Measurements from ENCODE around the gene ZFHX3. TPM values are rescaled to one million over a fixed set of nuclear protein-coding genes. Genes with fewer than 3 reads are reported as not detected.

The ZFHX3 gene
- total RNA-seq, 8 experiments from 2014 or later, result 7.4 to 31.9 (median 21.7) TPM

DNA sequence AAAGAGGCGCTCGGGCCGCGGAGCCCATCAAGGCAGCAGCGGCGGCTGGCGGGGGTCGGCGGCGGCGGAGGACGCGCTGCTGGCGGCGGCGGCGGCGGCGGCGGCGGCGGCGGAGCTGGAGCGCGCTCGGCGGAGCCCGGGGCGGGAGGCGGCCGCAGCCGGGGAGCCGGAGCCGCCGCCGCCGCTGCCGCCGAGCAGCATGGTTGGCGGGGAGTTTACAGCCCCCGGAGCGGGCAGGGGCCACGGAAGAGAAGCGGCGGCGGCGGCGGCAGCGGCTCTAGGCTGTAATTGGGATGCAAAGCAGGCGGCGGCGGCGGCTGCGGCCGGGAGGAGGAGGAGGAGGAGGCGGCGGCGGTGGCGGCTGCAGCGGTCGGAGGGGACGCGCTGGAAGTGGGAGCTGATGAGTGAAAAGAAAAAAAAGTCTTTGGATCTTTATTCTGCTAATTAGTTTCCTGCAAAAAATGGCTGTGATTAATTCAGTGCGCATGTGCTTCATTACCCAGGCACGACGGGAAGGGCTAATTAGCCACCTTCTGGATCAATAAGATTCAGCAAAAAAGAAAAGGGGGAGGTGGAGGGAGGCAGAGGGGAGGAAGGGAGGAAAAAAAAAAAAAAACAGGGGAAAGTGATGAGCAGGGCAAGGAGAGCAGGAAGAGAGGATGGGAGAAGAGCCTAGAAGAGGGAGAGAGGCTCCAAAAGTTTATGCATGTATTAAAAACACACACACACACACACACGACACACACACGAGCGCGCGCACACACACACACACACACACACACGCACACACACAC, 10.9 kb upstream of the ZFHX3 start:
- Histone ChIP-seq H3K4me3 (peak overlapping the region; percentile 56 to 95 (median 86)), H3K4me1 (replicated peaks in 1 of 2) (peaks cover 15 to 46% of the 10 kb centered on the region in 2 donors), H3K27ac (peak overlapping the region; percentile 91 to 94)
- ATAC-seq (replicated peaks in 6 of 8), result peak; percentile 2 to 15 (median 7)
- in situ Hi-C loops (cut with MboI; ENCODE audit: low pct_unique_long_range_greater_than_20kb in 2 of 9, low sequenced_read_pairs in 9 of 9, unreplicated experiment in 9 of 9), result loop anchor here in 5 of 9 experiments (25.0 kb wide), 3 partner anchors 222 to 828 kb away; no protein-coding TSS in a partner anchor
- WGBS, 10 experiments, result 0 to 13% (median 0%) methylated on average over 1 to 9 of the region's 72 CpGs; no CpG with 5 or more reads in 1 of the 10 experiments

DNA sequence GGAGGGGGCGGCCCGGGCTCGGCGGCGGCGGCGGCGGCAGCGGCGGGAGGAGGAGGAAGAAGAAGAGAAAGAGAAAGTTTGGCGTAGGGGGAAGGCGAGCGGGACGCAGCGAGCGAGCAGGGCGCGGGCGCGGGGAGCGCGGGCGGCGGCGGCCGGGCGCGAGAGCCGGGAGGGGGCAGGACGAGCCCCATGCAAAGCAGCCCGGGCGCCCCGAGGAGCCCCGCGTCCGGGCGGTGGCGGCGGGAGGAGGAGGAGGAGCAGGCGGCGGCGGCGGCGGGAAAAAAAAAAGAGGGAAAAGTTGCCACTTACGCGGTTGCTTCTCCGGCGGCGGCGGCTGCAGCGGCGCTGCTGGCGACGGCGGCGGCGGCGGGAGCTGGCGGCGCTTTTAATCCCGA, 10.3 kb upstream of the ZFHX3 start:
- Histone ChIP-seq H3K4me3 (peak overlapping the region; percentile 56 to 95 (median 86)), H3K27ac (peak overlapping the region; percentile 91 to 94), H3K4me1 (replicated peaks in 1 of 2) (peaks cover 16 to 46% of the 10 kb centered on the region in 2 donors)
- no CpG with 5 or more reads among the region's 61 CpGs for WGBS, 10 experiments
- in situ Hi-C loops (cut with MboI; ENCODE audit: low pct_unique_long_range_greater_than_20kb in 2 of 9, low sequenced_read_pairs in 9 of 9, unreplicated experiment in 9 of 9), result loop anchor here in 5 of 9 experiments (25.0 kb wide), 3 partner anchors 221 to 829 kb away; no protein-coding TSS in a partner anchor
- peak in 7 of 8 experiments; percentile 1 to 52 (median 15) for ATAC-seq (replicated peaks in 6 of 8)

DNA sequence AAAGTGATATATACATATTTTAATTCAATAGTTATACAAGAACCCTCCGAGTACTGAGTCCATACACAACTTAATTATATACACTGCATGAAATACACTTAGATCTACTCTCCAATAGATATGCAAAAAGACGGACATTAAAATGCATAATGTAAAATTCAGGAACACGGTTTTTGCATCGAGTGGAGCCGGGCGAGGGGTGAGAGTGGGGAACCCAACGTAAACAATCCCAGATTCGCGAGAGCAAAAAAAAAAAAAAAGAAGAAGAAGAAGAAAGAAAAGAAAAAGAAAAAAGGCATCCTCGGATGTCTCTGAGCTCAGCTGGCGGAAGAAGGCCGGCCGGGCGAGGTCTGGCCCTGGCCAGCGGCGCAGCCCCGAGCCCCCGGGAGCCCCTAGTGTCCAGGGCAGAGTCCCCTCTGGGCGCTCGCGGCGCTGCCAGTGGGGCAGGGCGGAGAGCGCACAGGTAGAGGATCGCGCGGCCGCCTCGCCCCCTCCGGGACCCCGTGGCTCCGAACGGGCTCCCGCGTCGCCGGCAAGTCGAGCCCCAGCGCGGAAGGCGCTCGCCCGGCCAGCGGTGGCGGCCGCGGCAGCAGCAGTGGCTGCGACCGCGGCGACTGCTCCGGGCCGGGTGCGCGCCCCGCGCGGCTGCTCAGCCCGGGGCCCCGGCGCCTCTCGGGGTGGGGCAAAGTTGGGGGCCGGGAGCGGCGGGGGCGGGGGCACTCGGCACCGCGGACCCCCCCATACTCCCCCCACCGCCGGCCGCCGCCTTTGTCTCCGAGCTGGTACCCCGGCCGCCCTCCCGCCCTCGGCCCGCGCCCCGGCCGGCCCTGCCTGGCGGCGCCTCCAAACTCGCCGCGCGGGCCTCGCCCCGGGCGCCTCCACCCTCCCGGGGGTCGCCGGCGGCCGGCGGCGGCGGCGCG, 9.6 kb upstream of the ZFHX3 start:
- Histone ChIP-seq H3K27ac (peak overlapping the region; percentile 91 to 94), H3K4me1 (replicated peaks in 1 of 2) (peaks cover 17 to 46% of the 10 kb centered on the region in 2 donors), H3K4me3 (peak overlapping the region; percentile 56 to 95 (median 86))
- 0 to 2% (median 1%) methylated on average over 9 to 30 of the region's 101 CpGs; no CpG with 5 or more reads in 1 of the 10 experiments for WGBS, 10 experiments
- ATAC-seq (replicated peaks in 6 of 8), result peak; percentile 42 to 70 (median 52)
- in situ Hi-C loops (cut with MboI; ENCODE audit: low pct_unique_long_range_greater_than_20kb in 2 of 9, low sequenced_read_pairs in 9 of 9, unreplicated experiment in 9 of 9), result loop anchor here in 5 of 9 experiments (25.0 kb wide), 3 partner anchors 220 to 830 kb away; no protein-coding TSS in a partner anchor

DNA sequence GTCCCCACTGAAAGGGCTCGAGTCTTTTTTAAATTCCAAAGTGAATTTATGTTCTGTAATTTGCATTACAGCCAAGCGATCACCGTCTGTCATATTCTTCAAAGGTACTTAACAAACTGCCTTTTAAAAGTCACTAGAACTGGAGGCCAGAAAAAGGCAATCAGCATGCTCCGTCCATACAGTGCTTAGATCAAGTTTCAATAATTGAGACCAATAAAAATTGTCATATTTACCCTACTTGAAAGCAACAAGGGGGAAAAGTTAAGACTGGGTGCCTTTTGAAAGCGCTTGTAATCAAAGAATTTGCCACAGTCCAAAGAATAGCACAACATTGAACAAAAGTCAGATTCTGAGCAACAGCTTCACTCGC, 9.0 kb upstream of the ZFHX3 start:
- H3K4me1 ChIP-seq (replicated peaks in 1 of 2), result peaks cover 12 to 46% of the 10 kb centered on the region in 2 donors
- peak overlapping the region; percentile 56 to 95 (median 86) for H3K4me3 ChIP-seq
- 0 to 46% (median 7%) methylated on average over 1 to 6 of the region's 6 CpGs for WGBS, 10 experiments
- H3K27ac ChIP-seq, result peak overlapping the region; percentile 91 to 94
- no peak for ATAC-seq (replicated peaks in 6 of 8)
- in situ Hi-C loops (cut with MboI; ENCODE audit: low pct_unique_long_range_greater_than_20kb in 2 of 9, low sequenced_read_pairs in 9 of 9, unreplicated experiment in 9 of 9), result loop anchor here in 5 of 9 experiments (25.0 kb wide), 3 partner anchors 220 to 830 kb away; no protein-coding TSS in a partner anchor

DNA sequence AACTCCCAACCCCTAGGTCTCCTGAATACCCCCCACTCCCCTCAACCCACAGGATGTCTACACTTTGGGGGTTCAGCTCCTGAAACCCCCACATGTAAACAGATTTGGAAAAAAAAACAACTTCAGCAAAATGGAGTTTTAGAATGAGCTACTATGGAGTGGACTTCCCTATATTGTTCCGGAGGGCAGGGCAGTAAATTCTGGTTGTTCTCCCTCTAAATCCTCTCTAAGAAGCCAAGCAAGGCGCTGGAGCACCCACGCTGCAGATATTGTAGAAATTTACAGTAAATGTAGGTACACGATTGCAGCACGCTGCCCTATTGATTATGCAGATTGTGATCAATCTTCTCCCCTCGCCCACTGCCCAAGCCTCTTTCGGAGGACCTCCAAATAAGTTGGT, 8.5 kb upstream of the ZFHX3 start:
- in situ Hi-C loops (cut with MboI; ENCODE audit: low pct_unique_long_range_greater_than_20kb in 2 of 9, low sequenced_read_pairs in 9 of 9, unreplicated experiment in 9 of 9), result loop anchor here in 5 of 9 experiments (25.0 kb wide), 3 partner anchors 219 to 831 kb away; no protein-coding TSS in a partner anchor
- H3K27ac ChIP-seq, result peak overlapping the region; percentile 91 to 94
- 0 to 100% (median 7%) methylated on average over 2 to 7 of the region's 7 CpGs; no CpG with 5 or more reads in 1 of the 10 experiments for WGBS, 10 experiments

DNA sequence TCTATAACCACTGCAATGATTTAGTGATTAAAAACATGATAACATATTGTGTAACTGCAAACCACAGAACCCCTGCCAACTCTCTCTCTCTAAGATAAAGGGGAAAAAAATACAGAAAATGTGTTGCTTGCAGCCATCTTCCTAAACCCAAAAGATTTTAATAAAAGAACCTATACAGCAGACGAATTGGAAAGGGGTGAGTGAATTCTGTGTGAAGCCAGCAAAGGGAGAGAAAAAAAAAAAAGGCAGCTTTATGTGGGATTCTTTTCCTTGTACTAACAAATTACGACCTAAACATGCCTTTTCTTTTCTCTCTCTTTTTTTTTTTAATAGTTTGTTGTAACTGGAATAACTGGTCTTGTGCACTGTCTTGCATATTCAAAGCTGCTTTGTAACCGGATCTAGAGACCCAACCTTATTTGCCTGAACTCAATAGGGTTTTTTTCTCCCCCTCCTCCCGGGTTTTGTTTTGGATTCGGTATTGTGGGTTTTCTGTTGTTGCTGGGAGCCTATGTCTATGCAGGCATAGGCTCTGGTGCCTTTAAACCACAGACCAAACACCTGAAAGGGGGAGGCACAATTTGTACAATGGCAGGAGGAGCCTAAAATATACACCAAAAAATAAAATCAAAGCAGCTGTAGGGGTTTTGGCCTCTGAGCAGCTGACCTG, 7.0 kb upstream of the ZFHX3 start:
- Histone ChIP-seq H3K27ac (peak overlapping the region; percentile 91 to 94), H3K4me1 (replicated peaks in 1 of 2) (peaks cover 29 to 51% of the 10 kb centered on the region in 2 donors), H3K4me3 (peak overlapping the region; percentile 56 to 95 (median 86))
- 0 to 30% (median 8%) methylated on average over 1 to 5 of the region's 5 CpGs for WGBS, 10 experiments
- peak in 7 of 8 experiments; percentile 3 to 17 (median 7) for ATAC-seq (replicated peaks in 6 of 8)
- in situ Hi-C loops (cut with MboI; ENCODE audit: low pct_unique_long_range_greater_than_20kb in 2 of 9, low sequenced_read_pairs in 9 of 9, unreplicated experiment in 9 of 9), result loop anchor here in 5 of 9 experiments (25.0 kb wide), 3 partner anchors 218 to 832 kb away; no protein-coding TSS in a partner anchor

More for the DNA sequence above, 8.5 kb upstream of the ZFHX3 start:
- ATAC-seq (replicated peaks in 6 of 8), result no peak
- peaks cover 14 to 46% of the 10 kb centered on the region in 2 donors for H3K4me1 ChIP-seq (replicated peaks in 1 of 2)
- peak overlapping the region; percentile 56 to 95 (median 86) for H3K4me3 ChIP-seq

DNA sequence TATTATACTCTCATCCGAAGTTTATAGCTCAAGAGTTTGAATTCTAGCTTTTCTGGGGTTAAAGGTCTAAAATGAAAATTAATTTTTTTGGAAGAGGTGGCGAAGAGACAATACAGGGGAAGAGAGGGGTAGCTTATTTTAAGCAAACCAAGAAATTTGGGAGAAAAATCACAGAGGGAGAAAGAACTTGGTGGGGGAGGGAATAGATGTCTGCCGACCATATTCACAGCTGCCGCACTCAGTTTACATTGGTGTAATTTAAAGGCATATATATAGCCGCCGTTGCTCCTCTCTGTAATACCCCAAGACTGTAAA, 6.5 kb upstream of the ZFHX3 start:
- 8 to 71% (median 24%) methylated on average over 2 to 6 of the region's 6 CpGs for WGBS, 10 experiments
- peak overlapping the region; percentile 91 to 94 for H3K27ac ChIP-seq
- peaks cover 34 to 51% of the 10 kb centered on the region in 2 donors for H3K4me1 ChIP-seq (replicated peaks in 1 of 2)
- peak overlapping the region; percentile 56 to 95 (median 86) for H3K4me3 ChIP-seq
- in situ Hi-C loops (cut with MboI; ENCODE audit: low pct_unique_long_range_greater_than_20kb in 2 of 9, low sequenced_read_pairs in 9 of 9, unreplicated experiment in 9 of 9), result loop anchor here in 5 of 9 experiments (25.0 kb wide), 3 partner anchors 217 to 833 kb away; no protein-coding TSS in a partner anchor
- no peak for ATAC-seq (replicated peaks in 6 of 8)

DNA sequence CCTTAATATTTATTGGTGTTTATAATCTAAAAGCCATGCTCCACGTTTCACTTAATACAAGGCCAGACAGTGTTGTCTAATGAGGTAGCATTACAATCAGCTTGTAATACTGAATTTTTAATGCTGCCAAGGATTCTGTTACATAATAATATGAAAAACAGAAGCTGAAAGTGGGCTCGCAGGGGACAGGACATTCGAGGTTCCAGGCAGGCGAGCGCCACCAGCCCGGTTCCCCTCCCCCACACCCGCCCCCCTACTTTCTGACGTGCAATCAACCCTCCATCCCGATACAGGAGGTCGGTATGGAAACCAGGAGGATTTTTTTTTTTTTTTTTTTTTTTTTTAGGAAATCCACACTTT, 6.2 kb upstream of the ZFHX3 start:
- Histone ChIP-seq H3K4me1 (replicated peaks in 1 of 2) (peaks cover 37 to 53% of the 10 kb centered on the region in 2 donors), H3K27ac (peak overlapping the region; percentile 84 to 85), H3K4me3 (peak overlapping the region; percentile 14 to 91 (median 82))
- in situ Hi-C loops (cut with MboI; ENCODE audit: low pct_unique_long_range_greater_than_20kb in 2 of 9, low sequenced_read_pairs in 9 of 9, unreplicated experiment in 9 of 9), result loop anchor here in 5 of 9 experiments (25.0 kb wide), 3 partner anchors 217 to 833 kb away; no protein-coding TSS in a partner anchor
- WGBS, 10 experiments, result 0 to 33% (median 12%) methylated on average over 1 to 5 of the region's 10 CpGs; no CpG with 5 or more reads in 4 of the 10 experiments
- ATAC-seq (replicated peaks in 6 of 8), result no peak

DNA sequence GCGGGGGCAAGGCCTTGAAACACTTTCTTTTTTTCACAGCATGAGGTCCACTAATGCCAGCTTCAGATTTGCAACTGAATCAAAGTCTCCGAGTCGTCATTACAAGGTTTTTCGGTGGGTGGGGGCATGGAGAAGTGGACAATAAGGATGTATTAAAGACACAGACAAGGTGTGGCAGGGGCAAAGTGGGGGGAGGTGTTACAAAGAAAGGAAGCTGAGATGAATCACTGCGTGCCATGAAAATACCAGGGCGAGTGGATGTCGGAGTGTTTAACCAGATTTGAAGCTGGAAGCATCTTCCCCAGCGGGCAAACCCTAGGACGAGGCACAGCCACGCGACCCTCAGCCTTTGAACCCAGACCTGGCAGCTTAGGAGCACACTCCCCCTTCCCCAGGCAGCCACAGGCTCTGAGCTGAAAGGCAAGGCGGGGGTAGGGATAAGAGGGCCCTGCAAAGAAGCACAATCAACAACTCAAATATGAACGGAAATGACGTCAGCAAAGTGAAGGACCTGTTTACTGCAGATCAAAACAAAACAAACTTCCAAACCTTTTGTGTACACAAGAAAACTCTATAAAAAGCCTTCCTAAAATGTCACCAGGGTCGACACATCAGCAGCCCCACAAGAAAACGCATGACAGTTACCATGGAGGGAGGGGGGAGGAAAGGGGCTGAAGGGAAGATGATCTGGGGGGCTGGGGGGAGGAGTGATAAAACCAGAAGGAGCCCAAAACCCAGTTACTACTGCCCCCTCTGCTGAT, 5.6 kb upstream of the ZFHX3 start:
- H3K27ac ChIP-seq, result peak overlapping the region; percentile 84 to 85
- H3K4me3 ChIP-seq, result peak overlapping the region; percentile 9 to 91 (median 21)
- in situ Hi-C loops (cut with MboI; ENCODE audit: low pct_unique_long_range_greater_than_20kb in 2 of 9, low sequenced_read_pairs in 9 of 9, unreplicated experiment in 9 of 9), result loop anchor here in 5 of 9 experiments (25.0 kb wide), 3 partner anchors 216 to 834 kb away; no protein-coding TSS in a partner anchor
- peak in 1 of 8 experiments; percentile 13 for ATAC-seq (replicated peaks in 6 of 8)
- H3K4me1 ChIP-seq (replicated peaks in 1 of 2), result peaks cover 43 to 59% of the 10 kb centered on the region in 2 donors
- 0 to 100% (median 13%) methylated on average over 1 to 10 of the region's 16 CpGs for WGBS, 10 experiments

DNA sequence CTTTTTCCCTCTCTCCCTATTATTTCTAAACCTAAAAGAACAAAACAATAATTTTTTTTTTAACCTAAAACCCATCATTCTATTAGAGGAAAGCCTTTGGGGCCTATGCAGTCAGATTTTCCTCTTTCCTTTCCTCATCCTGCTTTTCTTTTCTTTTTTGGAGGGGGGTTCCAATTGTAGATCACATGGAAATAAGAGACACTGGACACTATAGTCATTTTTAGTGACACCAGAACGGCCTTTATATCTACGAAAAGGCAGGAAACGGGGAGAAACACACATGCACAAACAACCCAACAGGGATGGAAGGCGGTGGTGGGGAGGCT, 5.1 kb upstream of the ZFHX3 start:
- in situ Hi-C loops (cut with MboI; ENCODE audit: low pct_unique_long_range_greater_than_20kb in 2 of 9, low sequenced_read_pairs in 9 of 9, unreplicated experiment in 9 of 9), result loop anchor here in 5 of 9 experiments (25.0 kb wide), 3 partner anchors 216 to 834 kb away; no protein-coding TSS in a partner anchor
- H3K4me1 ChIP-seq (replicated peaks in 1 of 2), result peaks cover 43 to 60% of the 10 kb centered on the region in 2 donors

DNA sequence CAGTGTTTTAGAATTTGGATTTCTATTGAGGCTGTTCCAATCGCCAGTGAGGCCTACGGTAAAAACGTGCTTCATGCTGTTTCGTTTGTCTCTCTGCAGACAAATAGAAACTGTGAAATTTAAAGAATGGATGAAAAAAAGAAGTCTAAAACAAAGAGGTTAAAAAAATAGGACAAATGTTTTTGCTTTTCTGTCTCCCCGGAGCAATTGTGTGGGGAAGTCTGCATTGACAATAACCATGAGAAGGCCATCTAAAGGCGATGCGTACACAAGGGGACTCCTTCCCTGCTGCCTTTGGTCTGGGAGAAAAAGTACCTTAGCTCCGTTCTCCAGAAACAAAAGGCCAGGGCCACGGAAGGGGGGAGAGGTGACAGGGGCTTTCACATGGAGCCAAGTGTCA, 4.6 kb upstream of the ZFHX3 start:
- WGBS, 10 experiments, result 0 to 99% (median 4%) methylated on average over 2 to 9 of the region's 9 CpGs
- ATAC-seq (replicated peaks in 6 of 8), result peak in 3 of 8 experiments; percentile 3 to 17 (median 12)
- peak overlapping the region; percentile 84 to 85 for H3K27ac ChIP-seq
- in situ Hi-C loops (cut with MboI; ENCODE audit: low pct_unique_long_range_greater_than_20kb in 2 of 9, low sequenced_read_pairs in 9 of 9, unreplicated experiment in 9 of 9), result loop anchor here in 5 of 9 experiments (25.0 kb wide), 3 partner anchors 215 to 835 kb away; no protein-coding TSS in a partner anchor
- peaks cover 43 to 61% of the 10 kb centered on the region in 2 donors for H3K4me1 ChIP-seq (replicated peaks in 1 of 2)
- peak overlapping the region; percentile 9 to 91 (median 21) for H3K4me3 ChIP-seq

More for the DNA sequence above, 5.1 kb upstream of the ZFHX3 start:
- Histone ChIP-seq H3K27ac (peak overlapping the region; percentile 84 to 85), H3K4me3 (peak overlapping the region; percentile 9 to 91 (median 21))
- WGBS, 10 experiments, result 0 to 100% (median 62%) methylated on average over 1 to 4 of the region's 4 CpGs; no CpG with 5 or more reads in 2 of the 10 experiments
- no peak for ATAC-seq (replicated peaks in 6 of 8)

Measured in motor neuron (in vitro differentiated cells).